ENCODE measurements around the gene GBP3.

GRCh38 chr1:89040315-89040626 is 17.6 kb upstream of the GBP3 start:
- TF ChIP-seq ELF4 (IDR thresholded peaks at IDR 0.05), result no peak
- TF ChIP-seq BHLHE40 (IDR thresholded peaks at IDR 0.05; ENCODE audit: borderline replicate concordance), result no peak
- no peak for TF ChIP-seq SP1 (IDR thresholded peaks at IDR 0.05)
- TF ChIP-seq HDGF (IDR thresholded peaks at IDR 0.05; ENCODE audit: borderline replicate concordance), result no peak
- TF ChIP-seq NFRKB (IDR thresholded peaks at IDR 0.05), result no peak
- no peak for TF ChIP-seq FOXA1 (IDR thresholded peaks at IDR 0.05)
- TF ChIP-seq TARDBP (IDR thresholded peaks at IDR 0.05), result no peak

Data from HEK293T (cell line).